Measurements from ENCODE around the gene MRPL41.
"Not testable (repeated sequence)": the region's sequence is repeated elsewhere in the genome, so short reads cannot be mapped to it uniquely, and the experiment has no call there.

DNA sequence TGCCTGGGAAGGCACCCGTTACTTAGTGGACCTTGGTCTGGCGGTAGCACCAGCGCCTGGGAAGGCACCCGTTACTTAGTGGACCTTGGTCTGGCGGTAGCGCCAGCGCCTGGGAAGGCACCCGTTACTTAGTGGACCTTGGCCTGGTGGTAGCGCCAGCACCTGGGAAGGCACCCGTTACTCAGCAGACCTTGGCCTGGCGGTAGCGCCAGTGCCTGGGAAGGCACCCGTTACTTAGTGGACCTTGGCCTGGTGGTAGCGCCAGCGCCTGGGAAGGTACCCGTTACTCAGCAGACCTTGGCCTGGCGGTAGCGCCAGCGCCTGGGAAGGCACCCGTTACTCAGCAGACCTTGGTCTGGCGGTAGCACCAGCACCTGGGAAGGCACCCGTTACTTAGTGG lies 40.6 kb upstream of the MRPL41 start:
- not testable (repeated sequence) for TF ChIP-seq POLR2A, POLR2AphosphoS5, SPI1, POU2F2, TAF1 (IDR thresholded peaks at IDR 0.05; ENCODE audit: low read depth, low read length)
